Smooth muscle cell (in vitro differentiated cells): ENCODE results near the gene NUDT3. TPM values are rescaled to one million over a fixed set of nuclear protein-coding genes. Genes with fewer than 3 reads are reported as not detected.

Experiments used
- DNase-seq: peaks from one replicate; lab custom pipeline; 2025; ENCODE audit not compliant: unreplicated experiment; lab: John Stamatoyannopoulos, UW
- H2AFZ ChIP-seq: fragments of 200-600 bp; sonication (generic); 2 replicates; pipeline ENCODE4 v1.6.0; 2016; ENCODE audit warnings: antibody characterized with exemption, low read depth, mild to moderate bottlenecking
- H3F3A ChIP-seq: fragments of 200-600 bp; sonication (generic); 2 replicates; pipeline ENCODE4 v1.6.0; 2017; ENCODE audit warnings: antibody characterized with exemption, low read depth
- H3K27ac ChIP-seq: fragments of 200-600 bp; sonication (generic); 2 replicates; pipeline ENCODE4 v1.5.1; 2016; ENCODE audit warnings: low read depth, mild to moderate bottlenecking
- H3K27me3 ChIP-seq: fragments of 200-600 bp; sonication (generic); 2 replicates; pipeline ENCODE4 v1.6.1; 2016; ENCODE audit warnings: low read depth, mild to moderate bottlenecking
- H3K36me3 ChIP-seq: fragments of 200-600 bp; sonication (generic); 2 replicates; pipeline ENCODE4 v1.5.1; 2016; ENCODE audit warnings: low read depth
- H3K4me1 ChIP-seq: fragments of 200-600 bp; sonication (generic); 2 replicates; pipeline ENCODE4 v1.5.1; 2016; ENCODE audit warnings: low read depth
- H3K4me2 ChIP-seq: fragments of 200-600 bp; sonication (generic); 2 replicates; pipeline ENCODE4 v1.6.0; 2016; ENCODE audit warnings: mild to moderate bottlenecking
- H3K4me3 ChIP-seq: fragments of 200-600 bp; sonication (generic); 2 replicates; pipeline ENCODE4 v1.5.1; 2016; ENCODE audit warnings: mild to moderate bottlenecking
- H3K79me2 ChIP-seq: fragments of 200-600 bp; sonication (generic); 2 replicates; pipeline ENCODE4 v1.6.0; 2016; ENCODE audit warnings: low read depth, mild to moderate bottlenecking
- H3K9ac ChIP-seq: fragments of 200-600 bp; sonication (generic); 2 replicates; pipeline ENCODE4 v1.6.0; 2016; ENCODE audit warnings: low read depth
- H3K9me3 ChIP-seq: fragments of 200-600 bp; sonication (generic); replicated peaks from 2 replicates; pipeline ENCODE4 v1.5.1; 2016; ENCODE audit warnings: low read depth
- H4K20me1 ChIP-seq: fragments of 200-600 bp; sonication (generic); 2 replicates; pipeline ENCODE4 v1.6.0; 2016; ENCODE audit warnings: low read depth
- CTCF ChIP-seq: fragments of 200-600 bp; sonication (generic); IDR thresholded peaks from 2 replicates; pipeline ENCODE4 v1.5.1; 2017; ENCODE audit warnings: borderline replicate concordance, mild to moderate bottlenecking, antibody characterized with exemption; ENCODE audit not compliant: insufficient read depth, poor library complexity, severe bottlenecking
- WGBS: methylation state at CpG from one replicate; pipeline ENCODE4 v1.1.7; 2016; ENCODE audit warnings: low lambda C conversion rate; 5-methylcytosine and 5-hydroxymethylcytosine counted together
- polyA plus RNA-seq: library from polyadenylated mRNA; unstranded; fragments of >200 nt; fragmentation: Nextera tagmentation; extraction: Ambion mirVana; gene quantifications from 2 replicates; pipeline ENCODE4 v1.2.1, GENCODE V29; 2016
- total RNA-seq: library from RNA; depleted of rRNA; stranded (reverse); fragments of >200 nt; gene quantifications from 2 replicates; pipeline ENCODE4 v1.2.3, GENCODE V29; 2014

Gene NUDT3
- total and polyA plus RNA-seq, 2 experiments from 2014 or later: 7.5 to 12.9 TPM

DNA sequence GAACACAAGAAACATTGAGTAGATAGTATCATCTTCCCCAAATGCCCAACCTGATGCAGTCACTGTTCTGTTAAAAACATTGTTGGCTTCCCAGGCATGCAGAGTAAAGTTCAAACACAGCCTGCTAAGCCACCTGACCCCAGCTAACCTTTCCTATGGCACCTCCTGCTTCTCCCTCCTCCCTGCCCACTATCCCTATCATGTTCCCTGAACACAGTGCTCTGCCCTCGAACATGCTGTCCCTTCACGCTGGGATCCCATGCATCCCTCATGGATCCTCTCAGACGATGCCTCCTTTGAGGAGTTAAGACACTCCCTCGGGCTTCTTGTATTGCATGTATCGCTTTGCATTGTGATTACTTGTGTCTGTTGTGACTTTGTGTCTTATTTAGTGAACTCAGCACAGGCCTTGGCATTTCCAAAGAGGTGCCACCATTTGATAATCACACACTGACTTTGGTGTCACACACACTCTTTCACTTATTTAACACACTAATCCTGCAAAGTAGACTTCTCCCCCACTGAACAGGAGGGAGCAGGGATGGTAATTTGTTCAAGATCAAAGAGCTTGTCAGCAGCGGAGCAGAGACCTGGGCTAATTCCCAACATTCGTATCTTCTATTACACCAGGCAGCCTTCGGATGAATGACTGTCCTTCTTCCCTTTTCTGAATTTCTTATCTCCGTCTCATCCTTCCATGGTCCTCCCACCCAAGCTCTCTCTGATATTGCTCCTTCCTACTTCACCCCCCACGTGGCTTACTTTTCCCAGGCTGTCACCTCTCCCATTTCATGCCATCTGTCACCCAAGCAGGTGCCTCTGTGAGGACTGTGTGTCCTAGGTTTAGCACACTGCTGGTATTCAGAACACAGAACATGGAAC, 115.3 kb downstream of the NUDT3 start:
- Histone ChIP-seq H3K4me2 (no peak overlapping the region), H4K20me1 (no peaks in the 10 kb centered on the region), H3K4me3 (no peak overlapping the region), H3K36me3 (no peaks in the 10 kb centered on the region), H3K9me3 (no peaks in the 10 kb centered on the region), H3K4me1 (no peaks in the 10 kb centered on the region), H3K79me2 (no peaks in the 10 kb centered on the region), H2AFZ (no peak overlapping the region), H3K27me3 (no peaks in the 10 kb centered on the region), H3F3A (no peaks in the 10 kb centered on the region), H3K27ac (no peak overlapping the region), H3K9ac (no peak overlapping the region)
- no peak for DNase-seq
- TF ChIP-seq CTCF: no peak
- WGBS: 81% methylated on average over 10 of the region's 10 CpGs

GRCh38 chr6:34276191-34276590, 116.3 kb downstream of the NUDT3 start:
- Histone ChIP-seq H3K27ac (no peak overlapping the region), H4K20me1 (no peaks in the 10 kb centered on the region), H3K27me3 (no peaks in the 10 kb centered on the region), H2AFZ (no peak overlapping the region), H3K36me3 (no peaks in the 10 kb centered on the region), H3F3A (no peaks in the 10 kb centered on the region), H3K9ac (no peak overlapping the region), H3K79me2 (no peaks in the 10 kb centered on the region), H3K4me1 (no peaks in the 10 kb centered on the region), H3K4me3 (no peak overlapping the region), H3K4me2 (no peak overlapping the region), H3K9me3 (no peaks in the 10 kb centered on the region)
- 87% methylated on average over 5 of the region's 5 CpGs for WGBS
- TF ChIP-seq CTCF: no peak
- DNase-seq: no peak

DNA sequence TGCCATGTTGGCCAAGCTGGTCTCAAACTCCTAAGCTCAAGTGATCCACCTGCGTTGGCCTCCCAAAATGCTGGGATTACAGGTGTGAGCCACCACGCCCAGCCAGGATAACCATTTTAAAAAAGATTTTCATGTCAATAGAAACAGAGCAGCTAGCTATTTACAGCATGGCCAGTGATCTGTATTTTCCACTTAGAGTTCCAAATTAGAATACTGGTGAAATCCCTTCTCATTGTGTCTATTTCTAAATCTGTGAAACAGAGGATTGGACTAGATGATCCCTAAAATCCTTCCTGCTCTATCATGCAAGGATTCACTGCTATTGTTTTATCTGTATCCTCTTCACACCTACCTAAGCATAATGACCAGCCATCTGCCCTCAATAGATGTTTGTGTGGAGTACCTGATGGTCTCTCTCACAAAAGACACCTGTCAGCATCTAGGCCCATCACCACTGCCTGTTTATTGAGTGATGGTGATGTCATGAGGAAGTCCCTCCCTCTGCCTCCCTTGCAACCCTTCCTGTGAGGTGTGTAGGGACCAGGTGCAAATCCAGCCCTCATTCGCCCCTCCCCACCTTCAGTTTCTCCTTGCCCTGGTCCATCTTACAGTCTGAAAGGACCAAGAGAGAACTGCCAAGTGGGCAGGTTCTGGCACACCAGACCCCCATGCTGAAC, 117.2 kb downstream of the NUDT3 start:
- no peak overlapping the region for H3K9ac ChIP-seq
- no peaks in the 10 kb centered on the region for H3F3A ChIP-seq
- no peak overlapping the region for H3K4me3 ChIP-seq
- no peak for DNase-seq
- H3K9me3 ChIP-seq: no peaks in the 10 kb centered on the region
- no peak overlapping the region for H3K4me2 ChIP-seq
- TF ChIP-seq CTCF: no peak
- no peaks in the 10 kb centered on the region for H3K36me3 ChIP-seq
- no peaks in the 10 kb centered on the region for H3K27me3 ChIP-seq
- no peaks in the 10 kb centered on the region for H4K20me1 ChIP-seq
- H2AFZ ChIP-seq: no peak overlapping the region
- no peak overlapping the region for H3K27ac ChIP-seq
- WGBS: 97% methylated on average over 3 of the region's 3 CpGs
- no peaks in the 10 kb centered on the region for H3K4me1 ChIP-seq
- no peaks in the 10 kb centered on the region for H3K79me2 ChIP-seq
